Breast epithelium (tissue), 3 donors: ENCODE measurements around the gene CCDC138.

Experiments
- CTCF ChIP-seq, 3 donors: fragments of 450-650 bp; IDR thresholded peaks; one replicate each; pipeline ENCODE4 v1.5.1; 2016 to 2017; ENCODE audit warnings: antibody characterized with exemption in 3 of 3, mild to moderate bottlenecking in 3 of 3, moderate library complexity in 3 of 3
- POLR2AphosphoS5 ChIP-seq, 3 donors: sonication (generic); formaldehyde crosslinking; IDR thresholded peaks; one replicate each; pipeline ENCODE4 v1.6.1; 2017; ENCODE audit warnings: antibody characterized with exemption in 3 of 3

GRCh38 chr2:108895188-108895587 lies 108.6 kb downstream of the CCDC138 start:
- TF ChIP-seq CTCF (IDR thresholded peaks at IDR 0.05) (no peak), POLR2AphosphoS5 (IDR thresholded peaks at IDR 0.05) (no peak)
